HG02678 (cell line): Measurements from ENCODE around the gene PMF1.

ENCODE experiments used
- ATAC-seq: cut with Tn5 transposase; IDR thresholded peaks from one replicate; pipeline ENCODE4 v1.9.1; 2021; ENCODE audit warnings: mild to moderate bottlenecking, moderate library complexity; ENCODE audit not compliant: unreplicated experiment

The PMF1 gene

GRCh38 chr1:156233426-156234127, 20.8 kb downstream of the PMF1 start:
- ATAC-seq: no peak

GRCh38 chr1:156236164-156236563, 23.4 kb downstream of the PMF1 start:
- no peak for ATAC-seq

DNA sequence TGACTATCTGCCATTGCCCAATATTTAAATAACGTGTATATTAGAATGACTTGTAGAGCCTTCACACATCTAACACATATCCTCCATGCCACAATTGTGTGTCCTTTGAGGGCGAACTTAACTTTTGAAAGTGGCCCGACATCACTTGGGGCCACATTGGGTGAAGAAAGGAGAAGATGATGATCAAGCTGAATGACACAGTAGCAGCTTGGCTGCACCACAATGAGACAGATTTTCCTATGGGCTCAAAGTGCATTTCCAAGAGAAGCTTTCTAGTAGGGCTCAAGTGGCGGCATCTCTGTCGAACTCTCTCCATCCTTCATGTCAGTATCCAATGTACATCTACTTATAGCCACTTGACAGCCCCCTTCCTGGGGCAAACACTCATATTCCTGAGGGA, 25.4 kb downstream of the PMF1 start:
- ATAC-seq: no peak

- no peak for ATAC-seq
Measured at GRCh38 chr1:156241311-156241811, 28.6 kb downstream of the PMF1 start.

GRCh38 chr1:156241926-156242325, 29.1 kb downstream of the PMF1 start, which contains the start of gene BGLAP:
Gene BGLAP, plus strand, starts transcription at chr1:156242184. Its CDS starts 48 bp downstream, at chr1:156242232.
- no peak for ATAC-seq

GRCh38 chr1:156242738-156243137, 29.9 kb downstream of the PMF1 start:
- ATAC-seq: no peak

DNA sequence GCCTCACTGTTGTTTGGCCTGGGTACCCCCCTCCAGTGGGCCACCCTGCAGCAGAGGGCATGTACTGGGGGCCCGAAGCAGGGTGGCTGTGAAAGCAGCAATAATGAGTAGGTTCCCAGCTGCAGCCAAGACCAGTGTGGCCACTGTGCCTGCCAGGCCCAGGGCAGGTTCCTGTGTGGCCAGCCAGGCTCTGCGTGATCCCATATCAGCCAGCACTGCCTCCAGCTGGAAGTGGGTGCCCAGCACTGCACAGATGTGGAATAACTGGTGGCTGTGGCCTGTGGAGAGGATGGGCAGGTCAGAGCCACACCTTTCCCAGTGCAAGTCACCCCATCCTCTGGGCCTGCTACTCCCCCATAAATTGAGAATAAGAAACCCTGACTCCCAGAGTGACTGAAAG, 31.3 kb downstream of the PMF1 start:
- no peak for ATAC-seq

DNA sequence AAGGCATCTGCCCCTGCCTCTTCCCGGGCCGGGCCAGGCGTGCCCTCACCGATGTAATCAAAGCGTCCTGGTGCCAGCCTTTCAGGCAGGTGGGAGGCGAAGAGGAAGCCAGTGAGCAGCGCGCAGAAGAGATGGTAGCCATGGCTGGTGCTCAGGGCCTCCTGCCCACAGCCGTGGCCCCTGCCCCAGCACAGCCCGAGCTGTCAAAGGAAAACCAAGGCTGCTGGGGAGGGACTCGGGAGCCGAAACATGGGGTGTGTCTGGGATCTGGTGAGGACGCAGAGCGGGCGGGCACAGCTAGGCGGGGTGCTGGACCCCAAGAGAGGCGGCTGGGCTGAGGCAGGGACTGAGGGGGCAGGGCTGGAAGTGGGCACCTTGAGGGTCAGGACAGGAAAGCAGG, 31.9 kb downstream of the PMF1 start:
- ATAC-seq: no peak

- no peak for ATAC-seq
Measured at GRCh38 chr1:156245451-156246232, 32.8 kb downstream of the PMF1 start.

GRCh38 chr1:156246241-156246780, 33.5 kb downstream of the PMF1 start:
- no peak for ATAC-seq

GRCh38 chr1:156246781-156247459, 34.1 kb downstream of the PMF1 start:
- no peak for ATAC-seq

DNA sequence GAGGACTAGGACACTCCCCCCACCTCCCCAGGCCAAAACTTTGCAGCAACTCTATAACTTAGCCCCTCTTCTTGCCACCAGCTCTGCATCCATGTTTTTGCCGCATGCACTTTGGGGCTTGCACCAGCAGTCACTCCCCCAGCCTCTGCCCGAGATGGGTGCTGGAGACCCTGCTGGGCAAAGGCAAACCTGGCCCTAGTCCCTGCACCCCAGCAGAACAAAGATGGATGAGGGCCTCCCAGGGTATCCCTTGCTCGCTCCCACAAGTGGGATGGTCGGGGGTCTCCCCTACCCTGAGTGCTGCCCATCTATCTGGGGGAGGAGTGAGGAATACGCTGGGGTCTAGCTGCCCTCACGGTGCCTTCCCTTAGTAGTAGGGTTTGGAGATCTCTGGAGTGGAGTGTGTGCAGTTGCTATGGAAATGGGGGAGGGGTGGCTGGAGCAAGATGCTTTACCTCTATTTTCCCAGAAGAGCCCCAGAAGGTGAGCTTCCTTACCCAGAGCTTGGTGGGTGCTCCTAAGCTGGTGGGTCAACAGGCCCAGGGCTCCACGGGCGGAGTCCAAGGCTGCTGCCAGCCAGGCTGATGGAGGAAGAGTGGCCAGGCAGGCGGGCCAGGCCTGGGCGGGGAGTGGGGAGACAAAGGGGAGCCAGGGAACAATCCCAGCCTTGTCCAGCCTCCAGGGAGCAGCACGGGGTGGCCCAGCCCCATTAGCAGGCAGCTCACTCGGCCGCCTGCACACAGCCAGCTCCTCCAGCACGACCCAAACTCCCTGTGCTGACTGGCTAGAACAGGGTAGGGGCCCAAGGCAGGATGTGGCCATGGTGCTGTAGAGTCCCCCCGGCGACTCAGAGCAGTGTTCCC, 34.9 kb downstream of the PMF1 start, which contains the start of gene PAQR6:
PAQR6 (minus strand) TSS at position 597 of the 863 bp plus-strand sequence. CDS start 1,325 bp downstream, outside the sequence.
- no peak for ATAC-seq

GRCh38 chr1:156248323-156248683, 35.5 kb downstream of the PMF1 start:
- ATAC-seq: no peak

DNA sequence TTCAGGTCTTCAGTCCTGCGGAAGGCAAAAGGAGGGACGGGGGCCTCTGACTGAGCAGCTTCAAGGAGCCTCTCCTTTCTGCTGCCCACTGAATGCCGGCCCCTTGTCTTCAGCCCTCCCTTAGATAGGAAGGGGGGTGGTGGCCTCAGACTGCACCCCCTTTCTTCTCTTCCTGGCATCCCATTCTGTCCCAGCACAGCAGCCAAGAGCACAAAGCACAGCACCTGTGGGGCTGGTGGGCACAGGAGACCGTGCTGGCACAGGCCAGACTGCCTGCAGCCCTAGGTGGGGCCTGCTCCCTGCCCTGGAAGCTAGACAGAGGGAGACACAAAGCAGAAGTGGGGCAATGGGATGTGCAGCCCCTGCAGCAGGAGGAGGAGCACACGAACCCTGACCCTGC, 36.8 kb downstream of the PMF1 start:
- ATAC-seq: no peak

- ATAC-seq: no peak
Measured at GRCh38 chr1:156251527-156251926, 38.7 kb downstream of the PMF1 start.

DNA sequence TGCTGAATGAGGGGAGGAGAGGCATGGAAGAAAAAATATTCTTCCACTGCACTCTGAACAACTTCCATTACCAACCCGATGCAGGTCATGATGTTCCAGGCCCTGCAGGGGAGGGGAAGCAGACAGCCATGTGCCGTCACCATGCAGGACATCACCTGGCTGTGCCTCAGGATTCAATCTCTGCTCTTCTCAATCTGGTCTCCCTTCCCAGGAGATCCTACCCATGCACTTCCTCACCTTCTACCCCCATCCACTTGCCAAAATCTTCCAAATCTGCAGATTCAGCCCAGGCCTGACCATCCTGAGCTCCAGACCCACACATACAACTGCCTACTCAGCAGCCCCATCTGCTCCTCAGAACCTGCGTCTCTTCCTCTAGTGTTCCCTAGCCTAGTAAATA, 40.8 kb downstream of the PMF1 start:
- ATAC-seq: no peak

DNA sequence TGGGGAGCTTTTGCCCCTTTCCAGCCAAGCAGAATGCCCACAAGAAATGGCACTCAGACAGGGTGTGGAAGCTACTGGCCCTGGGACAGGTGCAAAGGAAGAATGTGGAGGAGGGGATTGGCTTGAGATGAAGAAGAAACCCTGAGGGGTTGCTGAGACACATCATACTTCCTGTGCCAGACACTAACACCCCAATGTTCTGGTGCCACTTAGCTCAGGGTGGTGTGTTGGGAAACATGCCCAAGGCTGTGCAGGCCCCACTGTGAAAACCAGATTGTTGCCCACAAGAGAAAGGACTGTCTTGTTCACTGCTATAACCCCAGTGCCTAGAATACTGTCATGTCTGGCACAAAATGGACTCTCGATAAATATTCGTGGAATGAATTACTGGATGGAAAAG, 44.9 kb downstream of the PMF1 start:
- ATAC-seq: no peak

DNA sequence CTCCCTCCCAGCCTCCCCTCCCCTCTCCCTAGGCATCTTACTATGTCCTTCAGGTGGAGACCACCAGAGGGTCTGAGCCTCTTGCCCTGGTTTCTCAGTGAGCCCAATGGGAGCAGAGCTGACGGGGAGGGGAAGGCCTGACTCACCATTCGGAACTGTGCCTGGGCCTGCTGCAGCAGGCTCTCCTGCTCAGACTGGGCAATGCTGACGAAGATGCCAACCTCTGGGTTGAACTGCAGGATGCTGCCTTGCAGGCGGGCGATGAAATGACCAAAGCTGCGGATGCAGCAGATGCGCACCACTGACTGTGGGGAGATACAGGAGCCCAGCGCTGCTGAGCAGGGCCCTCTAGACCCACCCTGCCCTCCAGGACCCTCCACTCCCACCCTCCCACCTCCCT, 46.1 kb downstream of the PMF1 start:
- no peak for ATAC-seq

- no peak for ATAC-seq
Measured at GRCh38 chr1:156259805-156260204, 47.0 kb downstream of the PMF1 start.

- ATAC-seq: no peak
Measured at GRCh38 chr1:156260896-156261295, 48.1 kb downstream of the PMF1 start.
